Measurements from ENCODE around the gene ATF3. TPM values are rescaled to one million over a fixed set of nuclear protein-coding genes. Genes with fewer than 3 reads are reported as not detected.

Gene ATF3, protein sequence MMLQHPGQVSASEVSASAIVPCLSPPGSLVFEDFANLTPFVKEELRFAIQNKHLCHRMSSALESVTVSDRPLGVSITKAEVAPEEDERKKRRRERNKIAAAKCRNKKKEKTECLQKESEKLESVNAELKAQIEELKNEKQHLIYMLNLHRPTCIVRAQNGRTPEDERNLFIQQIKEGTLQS
- total RNA-seq (2021) = 10.2 and 10.8 TPM in 2 replicates
- percentile 70 among the genes with signal in this experiment for Bru-seq, nascent RNA
- BruChase-seq, experiment 1, labeled RNA remaining after a 2-hour chase = percentile 60 among the genes with signal in this experiment
- percentile 56 among the genes with signal in this experiment for BruChase-seq, experiment 2, labeled RNA remaining after a 6-hour chase
- long read RNA-seq, partial matches to known transcripts = 0 of 4 reads
- long read RNA-seq, other reads (novel, unspliced or antisense) = 3 of 4 reads

DNA sequence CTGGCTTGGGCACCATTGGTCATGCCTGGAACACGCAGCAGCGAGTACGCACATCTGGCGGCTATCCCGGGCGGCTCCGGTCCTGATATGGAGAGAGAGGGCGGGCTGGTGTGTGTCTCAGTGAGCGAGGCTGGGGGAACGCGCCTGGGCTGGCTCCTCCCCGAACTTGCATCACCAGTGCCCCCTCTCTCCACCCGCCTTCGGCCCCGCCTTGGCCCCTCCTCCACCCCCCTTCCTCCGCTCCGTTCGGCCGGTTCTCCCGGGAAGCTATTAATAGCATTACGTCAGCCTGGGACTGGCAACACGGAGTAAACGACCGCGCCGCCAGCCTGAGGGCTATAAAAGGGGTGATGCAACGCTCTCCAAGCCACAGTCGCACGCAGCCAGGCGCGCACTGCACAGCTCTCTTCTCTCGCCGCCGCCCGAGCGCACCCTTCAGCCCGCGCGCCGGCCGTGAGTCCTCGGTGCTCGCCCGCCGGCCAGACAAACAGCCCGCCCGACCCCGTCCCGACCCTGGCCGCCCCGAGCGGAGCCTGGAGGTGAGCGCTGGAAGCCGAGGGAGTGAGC is at the start of gene ATF3:
Gene ATF3, plus strand, starts transcription at position 370 of the 567 bp plus-strand sequence. CDS start 6,261 bp downstream, outside the sequence.
- peak within 1 kb of the TSS; percentile 72 for H3K27ac ChIP-seq
- H3K9me3 ChIP-seq (ENCODE audit: insufficient read depth, low read depth) = no peaks in the 10 kb centered on the region
- ChIA-PET POLR2A (ENCODE audit: unreplicated experiment) (interaction anchor here (0.5 to 1.0 kb wide), 19 partner anchors 9 to 573 kb away, joined by 3 to 42 read pairs (median 6); partner anchors contain the start of gene FLVCR1), CTCF (interaction anchor here (0.6 to 1.4 kb wide), 2 partner anchors 12 to 1741 kb away, joined by 3 to 4 read pairs; no protein-coding TSS in a partner anchor)
- no peaks in the 10 kb centered on the region for H3K79me2 ChIP-seq (ENCODE audit: low read depth)
- peak; percentile 89 to 99 for DNase-seq
- peaks cover 14% of the 10 kb centered on the region; the same call in 1 of the 2 replicates for H4K20me1 ChIP-seq (ENCODE audit: insufficient read depth)
- BruUV-seq (replicated peaks) = no TSS peak
- H3K27me3 ChIP-seq (ENCODE audit: insufficient read depth, low read depth) = peaks cover 57% of the 10 kb centered on the region
- H3K4me1 ChIP-seq (replicated peaks; ENCODE audit: insufficient read depth) = peaks cover 28% of the 10 kb centered on the region
- peak within 1 kb of the TSS; percentile 77 for H2AFZ ChIP-seq
- H3K4me3 ChIP-seq = peak within 1 kb of the TSS; percentile 96
- no peaks in the 10 kb centered on the region for H3K9me2 ChIP-seq (ENCODE audit: insufficient read depth)
- H3K36me3 ChIP-seq (ENCODE audit: low read depth) = no peaks in the 10 kb centered on the region
- peak within 1 kb of the TSS; percentile 91 for H3K4me2 ChIP-seq
- H3F3A ChIP-seq (ENCODE audit: insufficient read depth, low read depth) = 0 out of 2 replicates have a peak, but pooled peaks cover 4% of the 10 kb centered on the region
- TF ChIP-seq, protein P1, sequence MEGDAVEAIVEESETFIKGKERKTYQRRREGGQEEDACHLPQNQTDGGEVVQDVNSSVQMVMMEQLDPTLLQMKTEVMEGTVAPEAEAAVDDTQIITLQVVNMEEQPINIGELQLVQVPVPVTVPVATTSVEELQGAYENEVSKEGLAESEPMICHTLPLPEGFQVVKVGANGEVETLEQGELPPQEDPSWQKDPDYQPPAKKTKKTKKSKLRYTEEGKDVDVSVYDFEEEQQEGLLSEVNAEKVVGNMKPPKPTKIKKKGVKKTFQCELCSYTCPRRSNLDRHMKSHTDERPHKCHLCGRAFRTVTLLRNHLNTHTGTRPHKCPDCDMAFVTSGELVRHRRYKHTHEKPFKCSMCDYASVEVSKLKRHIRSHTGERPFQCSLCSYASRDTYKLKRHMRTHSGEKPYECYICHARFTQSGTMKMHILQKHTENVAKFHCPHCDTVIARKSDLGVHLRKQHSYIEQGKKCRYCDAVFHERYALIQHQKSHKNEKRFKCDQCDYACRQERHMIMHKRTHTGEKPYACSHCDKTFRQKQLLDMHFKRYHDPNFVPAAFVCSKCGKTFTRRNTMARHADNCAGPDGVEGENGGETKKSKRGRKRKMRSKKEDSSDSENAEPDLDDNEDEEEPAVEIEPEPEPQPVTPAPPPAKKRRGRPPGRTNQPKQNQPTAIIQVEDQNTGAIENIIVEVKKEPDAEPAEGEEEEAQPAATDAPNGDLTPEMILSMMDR (conservative IDR thresholded peaks at IDR 0.05) = no peak
- TF ChIP-seq EZH2 (IDR thresholded peaks at IDR 0.05; ENCODE audit: low read depth) = no peak
- intact Hi-C loops (cut with micrococcal nuclease; ENCODE audit: unreplicated experiment) = loop anchor here (1.0 to 2.0 kb wide), 7 partner anchors 12 to 174 kb away; no protein-coding TSS in a partner anchor

DNA sequence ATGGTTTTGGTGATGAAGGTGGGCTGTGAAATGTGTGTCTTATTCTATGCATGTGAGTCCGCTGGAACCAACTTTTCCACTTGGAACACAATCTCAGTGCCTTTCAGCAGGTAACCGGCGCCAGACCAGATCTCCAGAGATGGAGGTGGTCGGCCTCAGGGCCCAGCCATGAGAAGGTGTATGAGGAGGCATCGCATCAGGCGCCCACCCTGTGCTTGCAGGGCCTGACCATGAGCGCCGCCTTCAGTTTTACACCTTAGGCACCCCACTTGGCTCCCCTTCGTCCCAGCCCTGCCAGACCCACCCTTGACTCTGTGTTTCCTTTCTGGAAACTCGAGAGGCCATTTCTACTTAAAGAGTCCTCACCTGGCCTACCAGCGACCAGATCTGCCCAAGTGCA is 48.6 kb upstream of the ATF3 start:
- ChIA-PET POLR2A (ENCODE audit: unreplicated experiment) (interaction anchor here (0.6 kb wide), 1 partner anchor 48 kb away, joined by 8 read pairs; the partner anchor contains the start of gene ATF3), CTCF (no interaction called here)
- H3K36me3 ChIP-seq (ENCODE audit: low read depth) = no peaks in the 10 kb centered on the region
- no peaks in the 10 kb centered on the region for H3K9me3 ChIP-seq (ENCODE audit: insufficient read depth, low read depth)
- no peaks in the 10 kb centered on the region for H3K79me2 ChIP-seq (ENCODE audit: low read depth)
- TF ChIP-seq EZH2 (IDR thresholded peaks at IDR 0.05; ENCODE audit: low read depth) = no peak
- TF ChIP-seq, protein P1 (conservative IDR thresholded peaks at IDR 0.05) = no peak
- no TSS peak for BruUV-seq (replicated peaks)
- H3F3A ChIP-seq (ENCODE audit: insufficient read depth, low read depth) = peaks cover 31% of the 10 kb centered on the region
- no peak for DNase-seq
- H3K4me3 ChIP-seq = no peak overlapping the region
- no peaks in the 10 kb centered on the region for H3K27me3 ChIP-seq (ENCODE audit: insufficient read depth, low read depth)
- no peak overlapping the region for H3K4me2 ChIP-seq
- no peaks in the 10 kb centered on the region for H4K20me1 ChIP-seq (ENCODE audit: insufficient read depth)
- no peak overlapping the region for H3K27ac ChIP-seq
- no peaks in the 10 kb centered on the region for H3K9me2 ChIP-seq (ENCODE audit: insufficient read depth)
- intact Hi-C loops (cut with micrococcal nuclease; ENCODE audit: unreplicated experiment) = loop anchor here (1.0 to 2.0 kb wide), 3 partner anchors 36 to 83 kb away; partner anchors contain the start of gene ATF3
- peaks cover 23% of the 10 kb centered on the region for H3K4me1 ChIP-seq (replicated peaks; ENCODE audit: insufficient read depth)
- H2AFZ ChIP-seq = no peak overlapping the region

DNA sequence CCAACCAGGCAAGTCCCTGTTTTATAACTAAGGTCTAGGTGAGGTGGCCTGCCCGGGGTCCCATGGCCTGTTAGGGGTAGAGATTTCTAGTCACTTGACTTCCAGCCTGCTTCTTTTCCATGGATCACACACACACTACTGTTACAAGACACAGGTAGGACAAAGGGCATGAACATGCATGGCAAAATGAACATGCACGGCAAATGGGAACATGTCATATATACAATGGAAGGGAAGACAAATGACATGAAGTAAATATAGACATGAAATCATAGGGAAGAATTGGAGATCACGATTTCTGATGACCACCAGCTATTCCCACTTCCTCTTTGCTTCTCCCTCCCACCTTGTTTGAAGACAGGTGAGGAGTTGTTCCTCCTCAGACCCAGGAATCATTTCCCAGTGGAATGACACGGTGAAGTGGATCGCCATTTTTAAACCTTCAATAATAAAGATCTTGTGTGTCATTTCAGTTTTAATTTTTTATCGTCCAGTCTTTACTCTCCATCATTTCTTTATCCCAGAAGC is 47.6 kb upstream of the ATF3 start:
- no peaks in the 10 kb centered on the region for H3K27me3 ChIP-seq (ENCODE audit: insufficient read depth, low read depth)
- DNase-seq = no peak
- no peak overlapping the region for H3K4me3 ChIP-seq
- peak overlapping the region; percentile 69 for H3K27ac ChIP-seq
- ChIA-PET CTCF (no interaction called here), POLR2A (ENCODE audit: unreplicated experiment) (interaction anchor here (0.7 to 0.8 kb wide), 2 partner anchors 22 to 48 kb away, joined by 4 to 9 read pairs; no protein-coding TSS in a partner anchor)
- H3K4me2 ChIP-seq = peak overlapping the region; percentile 74
- no peak overlapping the region for H2AFZ ChIP-seq
- no peaks in the 10 kb centered on the region for H3K9me2 ChIP-seq (ENCODE audit: insufficient read depth)
- no peaks in the 10 kb centered on the region for H3K36me3 ChIP-seq (ENCODE audit: low read depth)
- no peaks in the 10 kb centered on the region for H4K20me1 ChIP-seq (ENCODE audit: insufficient read depth)
- intact Hi-C loops (cut with micrococcal nuclease; ENCODE audit: unreplicated experiment) = loop anchor here (1.0 kb wide), 1 partner anchor 48 kb away; no protein-coding TSS in a partner anchor
- BruUV-seq (replicated peaks) = no TSS peak
- H3K9me3 ChIP-seq (ENCODE audit: insufficient read depth, low read depth) = no peaks in the 10 kb centered on the region
- H3F3A ChIP-seq (ENCODE audit: insufficient read depth, low read depth) = peaks cover 31% of the 10 kb centered on the region
- TF ChIP-seq, protein P1 (conservative IDR thresholded peaks at IDR 0.05) = no peak
- no peak for TF ChIP-seq EZH2 (IDR thresholded peaks at IDR 0.05; ENCODE audit: low read depth)
- H3K79me2 ChIP-seq (ENCODE audit: low read depth) = no peaks in the 10 kb centered on the region
- H3K4me1 ChIP-seq (replicated peaks; ENCODE audit: insufficient read depth) = peaks cover 24% of the 10 kb centered on the region
